H7 (cell line): ENCODE data around the gene PBX4. TPM values are rescaled to one million over a fixed set of nuclear protein-coding genes. Genes with fewer than 3 reads are reported as not detected.

Source experiments
- DNase-seq: peaks from one replicate; pipeline ENCODE4 v3.0.0; 2012
- H3K27me3 ChIP-seq: 2 replicates; pipeline ENCODE4 v1.6.0; 2011; ENCODE audit warnings: mild to moderate bottlenecking, low read length; ENCODE audit not compliant: control insufficient read depth, insufficient read depth
- H3K36me3 ChIP-seq: replicated peaks from 2 replicates; pipeline ENCODE4 v1.5.1; 2011; ENCODE audit warnings: low read length; ENCODE audit not compliant: control insufficient read depth, insufficient read depth
- H3K4me3 ChIP-seq: 2 replicates; pipeline ENCODE4 v1.5.1; 2011; ENCODE audit warnings: low read depth, mild to moderate bottlenecking, control low read depth, low read length, moderate library complexity; ENCODE audit not compliant: insufficient read depth
- total RNA-seq: library from RNA; depleted of rRNA; stranded (reverse); fragments of >200 nt; shearing (Covaris generic); gene quantifications from 2 replicates; pipeline ENCODE4 v1.2.3, GENCODE V29; 2014

PBX4 gene
- total RNA-seq, 1 experiment from 2014 or later, result 0.94 TPM

DNA sequence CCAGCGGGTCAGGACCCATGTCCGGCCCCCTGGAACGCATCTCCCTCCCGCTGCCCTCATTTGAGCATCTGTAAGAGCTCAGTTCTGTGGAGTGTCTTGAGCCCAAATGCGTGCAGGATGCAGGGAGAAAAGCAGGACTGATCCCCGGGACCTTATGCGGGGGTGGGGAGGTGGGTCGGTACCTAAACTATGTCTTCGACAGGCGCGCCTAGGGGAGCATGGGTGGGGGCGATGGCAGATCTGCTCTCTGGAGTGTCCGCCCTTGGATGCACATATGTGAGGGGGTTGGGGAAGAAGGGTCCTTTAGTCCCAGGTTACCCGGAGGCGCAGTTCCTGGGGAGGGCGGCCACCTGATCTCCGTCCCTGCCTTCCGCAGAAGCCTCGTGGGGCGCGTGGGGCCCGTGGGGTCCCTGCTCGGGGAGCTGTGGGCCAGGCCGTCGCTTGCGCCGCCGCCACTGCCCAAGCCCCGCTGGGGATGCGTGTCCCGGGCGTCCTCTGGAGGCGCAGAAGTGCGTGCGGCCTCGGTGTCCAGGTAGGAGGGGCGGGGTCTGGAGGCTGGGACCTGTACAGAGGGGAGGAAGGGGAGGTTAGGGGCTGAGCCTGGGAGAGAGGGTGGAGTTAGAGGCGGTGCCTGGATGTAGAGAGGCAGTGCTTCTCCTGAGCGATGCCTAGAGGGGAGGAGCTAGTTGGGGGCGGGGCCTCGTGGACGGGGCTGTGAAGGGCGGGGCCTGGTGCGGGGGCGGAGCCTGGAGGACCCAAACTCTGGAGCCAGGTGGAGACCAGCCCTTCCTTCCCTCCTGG is 77.6 kb downstream of the PBX4 start:
- Histone ChIP-seq H3K27me3 (peaks cover 27% of the 10 kb centered on the region), H3K36me3 (no peaks in the 10 kb centered on the region), H3K4me3 (peak overlapping the region; percentile 45)
- DNase-seq, result peak; percentile 99

DNA sequence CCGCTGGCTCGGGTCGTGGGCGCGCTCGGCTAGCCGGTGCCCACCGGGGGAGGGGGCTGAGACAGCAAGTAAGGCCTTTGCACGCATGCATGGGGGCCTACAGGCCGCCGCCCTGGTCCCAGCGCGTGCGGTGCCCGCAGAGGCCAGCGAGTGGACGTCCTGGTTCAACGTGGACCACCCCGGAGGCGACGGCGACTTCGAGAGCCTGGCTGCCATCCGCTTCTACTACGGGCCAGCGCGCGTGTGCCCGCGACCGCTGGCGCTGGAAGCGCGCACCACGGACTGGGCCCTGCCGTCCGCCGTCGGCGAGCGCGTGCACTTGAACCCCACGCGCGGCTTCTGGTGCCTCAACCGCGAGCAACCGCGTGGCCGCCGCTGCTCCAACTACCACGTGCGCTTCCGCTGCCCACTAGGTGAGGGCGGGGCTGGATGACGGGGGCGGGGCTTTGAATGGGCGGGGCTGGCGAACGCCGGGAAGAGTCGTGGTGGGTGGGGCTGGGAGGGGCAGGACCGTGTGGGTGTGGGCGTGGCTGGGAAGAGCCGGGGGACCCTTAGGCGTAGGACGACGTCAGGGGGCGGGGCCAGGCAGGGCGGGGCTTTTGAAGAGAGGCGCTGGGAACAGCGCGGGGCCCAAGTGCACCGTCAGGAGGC is 78.3 kb downstream of the PBX4 start:
- Histone ChIP-seq H3K36me3 (no peaks in the 10 kb centered on the region), H3K27me3 (peaks cover 27% of the 10 kb centered on the region), H3K4me3 (peak overlapping the region; percentile 45)
- peak; percentile 97 for DNase-seq

GRCh38 chr19:19539698-19540063 is 78.8 kb downstream of the PBX4 start:
- DNase-seq, result no peak
- peaks cover 27% of the 10 kb centered on the region for H3K27me3 ChIP-seq
- no peak overlapping the region for H3K4me3 ChIP-seq
- no peaks in the 10 kb centered on the region for H3K36me3 ChIP-seq

DNA sequence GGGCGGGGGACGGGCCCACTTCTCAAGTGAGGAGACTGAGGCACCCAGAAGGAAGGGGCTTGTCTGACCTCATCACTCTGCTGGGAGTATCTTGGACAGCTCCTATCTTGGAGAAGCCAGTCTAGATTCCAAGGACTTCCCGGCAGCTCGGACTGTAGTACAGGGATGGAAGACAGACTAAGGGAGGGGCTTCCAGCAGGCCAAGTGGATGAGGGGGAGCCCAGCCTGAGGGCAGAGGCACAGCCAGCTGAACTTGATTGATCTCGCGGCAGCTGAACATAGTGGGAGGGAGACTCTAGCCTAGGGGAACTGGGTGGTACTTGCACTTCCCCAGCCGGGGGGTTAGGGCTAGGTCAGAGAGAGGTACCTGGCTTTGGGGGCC is 79.7 kb downstream of the PBX4 start:
- Histone ChIP-seq H3K36me3 (no peaks in the 10 kb centered on the region), H3K4me3 (peak overlapping the region; percentile 50; the same call in 1 of the 2 replicates), H3K27me3 (peaks cover 27% of the 10 kb centered on the region)
- DNase-seq, result no peak

GRCh38 chr19:19538061-19538784 is 80.3 kb downstream of the PBX4 start, which contains the start of gene CILP2:
CILP2 (plus strand) TSS chr19:19538265; CDS start chr19:19538350, 85 bp downstream.
- Histone ChIP-seq H3K4me3 (peak within 1 kb of the TSS; percentile 50), H3K27me3 (peaks cover 27% of the 10 kb centered on the region), H3K36me3 (no peaks in the 10 kb centered on the region)
- peak; percentile 99 for DNase-seq

- Histone ChIP-seq H3K36me3 (no peaks in the 10 kb centered on the region), H3K4me3 (peak overlapping the region; percentile 50; the same call in 1 of the 2 replicates), H3K27me3 (peaks cover 27% of the 10 kb centered on the region)
- peak; percentile 83 for DNase-seq
These were observed 81.1 kb downstream of the PBX4 start for GRCh38 chr19:19537075-19538048.

DNA sequence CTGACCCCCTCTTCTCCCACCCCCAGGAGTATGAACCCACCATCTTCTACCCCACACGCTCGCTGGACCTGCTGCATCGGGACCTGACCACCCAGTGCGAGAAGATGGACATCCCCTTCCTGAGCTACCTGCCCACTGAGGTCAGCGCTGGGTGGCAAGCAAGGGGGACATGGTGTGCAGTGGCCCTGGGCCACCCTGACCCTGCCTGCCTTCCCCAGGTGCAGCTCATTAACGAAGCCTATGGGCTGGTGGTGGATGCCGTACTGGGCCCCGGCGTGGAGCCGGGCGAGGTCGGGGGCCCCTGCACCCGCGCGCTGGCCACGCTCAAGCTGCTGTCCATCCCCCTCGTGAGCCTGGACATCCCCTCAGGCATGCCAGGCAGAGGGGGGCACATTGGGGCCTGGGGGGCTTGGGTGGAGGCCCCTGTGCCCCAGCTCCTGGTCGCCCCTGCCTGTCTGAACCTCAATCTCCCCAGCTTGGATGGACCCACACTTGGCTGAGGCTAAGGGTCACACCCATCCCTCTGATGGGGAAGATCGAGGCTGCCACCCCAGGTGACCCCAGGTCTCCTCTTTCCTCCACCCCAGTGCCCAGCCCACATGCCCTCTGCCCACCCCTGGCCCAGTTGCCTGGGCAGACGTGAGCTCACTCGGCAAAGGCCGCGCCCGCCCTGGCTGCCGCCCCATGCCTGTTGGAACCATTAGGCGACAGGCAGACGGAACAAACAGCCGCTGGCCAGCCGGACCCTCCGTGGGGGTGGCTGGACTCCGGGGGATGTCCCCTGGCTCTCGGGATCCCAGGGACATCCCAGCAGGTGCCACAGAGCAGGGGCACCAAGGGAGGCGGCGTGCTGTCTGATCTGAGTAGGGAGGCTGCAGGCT is 82.9 kb downstream of the PBX4 start:
- H3K27me3 ChIP-seq, result peaks cover 25% of the 10 kb centered on the region
- no peak for DNase-seq
- no peaks in the 10 kb centered on the region for H3K36me3 ChIP-seq
- no peak overlapping the region for H3K4me3 ChIP-seq

DNA sequence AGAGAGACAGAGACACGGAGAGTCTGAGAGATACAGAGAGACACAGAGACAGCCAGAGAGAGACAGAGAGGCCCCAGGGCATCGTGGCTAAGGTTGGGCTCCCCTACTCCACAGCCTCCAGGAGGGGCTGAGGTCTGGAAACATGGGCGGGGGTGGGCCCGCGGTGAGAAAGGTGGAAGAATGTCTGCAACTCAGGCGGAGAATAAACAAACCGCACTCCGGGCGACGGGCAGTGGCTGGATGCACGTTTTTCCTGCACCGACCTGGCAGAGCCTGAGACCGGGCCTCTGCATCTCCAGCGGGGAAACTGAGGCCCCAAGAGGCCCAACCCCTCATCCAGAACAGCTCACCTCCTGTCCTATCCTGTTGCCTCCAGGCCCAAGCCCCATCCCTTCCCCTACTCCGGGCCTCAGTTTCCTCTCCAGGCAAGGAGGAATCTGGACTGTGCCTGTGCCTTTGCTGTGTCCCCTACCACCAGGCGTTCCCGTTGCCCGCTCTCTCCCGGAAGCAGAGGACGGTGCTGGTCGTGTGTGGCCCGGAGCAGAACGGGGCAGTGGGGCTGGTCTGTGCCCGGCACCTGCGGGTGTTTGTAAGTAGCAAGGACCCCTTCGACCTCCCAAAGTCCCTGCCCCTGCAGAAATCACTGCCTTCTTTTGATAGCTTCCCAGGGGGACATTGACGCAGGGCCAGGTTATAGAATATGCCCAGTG is 83.8 kb downstream of the PBX4 start:
- no peak for DNase-seq
- no peaks in the 10 kb centered on the region for H3K36me3 ChIP-seq

DNA sequence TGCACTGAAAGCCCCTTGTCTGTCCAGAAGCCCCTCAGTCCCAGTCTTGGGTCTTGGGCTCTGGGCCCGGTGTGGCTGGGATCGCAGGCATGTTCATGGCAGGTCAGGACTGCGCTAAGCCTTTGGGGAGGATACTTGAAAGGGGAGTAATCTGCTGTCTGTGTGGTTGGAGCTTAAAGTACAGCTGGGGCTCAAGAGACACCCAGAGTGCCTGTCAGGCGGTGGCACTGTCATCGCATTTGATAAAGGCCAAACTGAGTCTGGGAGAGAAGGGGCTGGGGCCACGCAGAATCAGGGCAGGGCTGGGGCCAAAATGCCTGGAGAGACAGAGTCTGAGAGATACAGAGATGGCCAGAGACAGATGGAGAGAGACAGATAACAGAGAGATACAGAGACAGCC is 84.6 kb downstream of the PBX4 start:
- no peak overlapping the region for H3K4me3 ChIP-seq
- H3K36me3 ChIP-seq, result peaks cover 4% of the 10 kb centered on the region
- peaks cover 11% of the 10 kb centered on the region for H3K27me3 ChIP-seq
- no peak for DNase-seq

More for the DNA sequence above, 83.8 kb downstream of the PBX4 start:
- peaks cover 19% of the 10 kb centered on the region for H3K27me3 ChIP-seq
- H3K4me3 ChIP-seq, result no peak overlapping the region

DNA sequence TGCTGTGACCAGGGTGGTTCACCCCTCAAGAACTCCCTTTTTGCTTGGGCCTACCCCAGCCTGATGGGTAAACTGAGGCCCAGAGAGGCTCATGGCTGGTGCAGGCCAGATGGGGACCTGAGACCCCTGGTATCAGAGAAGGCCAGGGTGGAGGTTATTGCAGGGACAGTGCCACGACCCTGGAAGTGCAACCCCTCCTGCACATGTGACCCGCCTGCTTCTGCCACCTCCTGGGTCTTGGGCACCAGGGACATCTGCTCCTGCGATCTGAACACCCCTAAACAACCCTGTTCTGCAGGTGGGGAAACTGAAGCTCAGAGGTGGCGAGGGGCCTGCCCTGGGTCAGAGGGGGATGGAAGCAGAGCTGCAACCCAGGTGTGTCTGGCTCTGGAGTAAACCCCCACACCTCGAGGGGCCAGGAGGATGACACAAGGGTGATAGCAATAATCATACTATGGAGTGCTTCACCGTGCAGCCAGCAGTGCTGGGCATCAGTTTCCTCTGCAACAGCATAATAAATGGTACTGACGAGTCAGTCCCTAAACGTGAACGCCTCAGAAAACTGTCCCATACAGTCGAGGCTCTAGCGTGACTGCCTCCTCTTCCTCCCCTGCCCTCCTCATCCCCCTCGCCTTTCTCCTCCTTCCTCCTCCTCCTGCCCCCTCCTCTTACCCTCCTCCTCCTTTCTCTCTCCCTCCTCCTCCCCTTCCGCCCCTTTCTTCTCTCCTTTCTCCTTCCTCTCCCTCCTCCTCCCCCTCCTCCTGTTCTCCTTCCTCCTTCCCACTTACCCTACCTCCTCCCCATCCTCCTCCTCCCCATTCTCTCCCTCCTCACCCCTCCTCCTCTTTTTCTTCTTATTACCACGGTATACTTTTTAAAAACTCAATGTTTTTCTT is 85.4 kb downstream of the PBX4 start:
- peaks cover 5% of the 10 kb centered on the region for H3K36me3 ChIP-seq
- no peak overlapping the region for H3K4me3 ChIP-seq
- peaks cover 3% of the 10 kb centered on the region; the same call in 1 of the 2 replicates for H3K27me3 ChIP-seq
- DNase-seq, result no peak

- Histone ChIP-seq H3K4me3 (no peak overlapping the region), H3K27me3 (no peaks in the 10 kb centered on the region), H3K36me3 (peaks cover 6% of the 10 kb centered on the region)
- DNase-seq, result peak; percentile 95
These were observed 86.3 kb downstream of the PBX4 start for GRCh38 chr19:19531951-19532805.
